Fibroblast of lung (primary cell): ENCODE results near the gene AIMP2.

ENCODE experiments used
- EZH2 ChIP-seq: IDR thresholded peaks from 2 replicates; pipeline ENCODE4 v1.5.1; 2012; ENCODE audit warnings: low read length, control low read depth, mild to moderate bottlenecking; ENCODE audit errors: missing control alignments
- TF ChIP-seq, protein P1 (sequence below), 2 donors: IDR thresholded peaks in 1 of 2; conservative IDR thresholded peaks in 1 of 2; 1 replicate in 1 of 2; 2 replicates in 1 of 2; pipeline ENCODE4 v1.5.1; 2011 to 2012; ENCODE audit warnings: low read length in 2 of 2, control low read depth in 1 of 2, inconsistent platforms in 1 of 2, low read depth in 1 of 2, mild to moderate bottlenecking in 1 of 2

DNA sequence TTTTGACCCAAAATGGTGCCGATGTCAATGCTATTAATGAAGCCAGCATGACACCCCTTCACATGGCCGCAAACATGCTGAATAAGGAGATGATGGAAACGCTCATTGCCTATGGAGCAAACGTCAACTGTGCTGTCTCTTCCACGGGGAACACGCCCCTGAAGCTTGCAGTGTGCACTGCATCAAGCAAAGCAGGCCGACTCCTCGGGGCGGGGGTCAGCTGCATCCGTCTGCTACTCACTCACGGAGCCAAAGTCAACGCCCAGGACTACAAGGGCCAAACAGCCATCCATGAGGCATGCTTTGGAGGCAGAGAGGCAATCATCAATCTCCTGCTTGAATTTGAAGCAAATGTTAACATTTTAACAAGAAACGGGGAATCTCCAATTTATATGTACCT is 26.6 kb downstream of the AIMP2 start:
- TF ChIP-seq, protein P1, sequence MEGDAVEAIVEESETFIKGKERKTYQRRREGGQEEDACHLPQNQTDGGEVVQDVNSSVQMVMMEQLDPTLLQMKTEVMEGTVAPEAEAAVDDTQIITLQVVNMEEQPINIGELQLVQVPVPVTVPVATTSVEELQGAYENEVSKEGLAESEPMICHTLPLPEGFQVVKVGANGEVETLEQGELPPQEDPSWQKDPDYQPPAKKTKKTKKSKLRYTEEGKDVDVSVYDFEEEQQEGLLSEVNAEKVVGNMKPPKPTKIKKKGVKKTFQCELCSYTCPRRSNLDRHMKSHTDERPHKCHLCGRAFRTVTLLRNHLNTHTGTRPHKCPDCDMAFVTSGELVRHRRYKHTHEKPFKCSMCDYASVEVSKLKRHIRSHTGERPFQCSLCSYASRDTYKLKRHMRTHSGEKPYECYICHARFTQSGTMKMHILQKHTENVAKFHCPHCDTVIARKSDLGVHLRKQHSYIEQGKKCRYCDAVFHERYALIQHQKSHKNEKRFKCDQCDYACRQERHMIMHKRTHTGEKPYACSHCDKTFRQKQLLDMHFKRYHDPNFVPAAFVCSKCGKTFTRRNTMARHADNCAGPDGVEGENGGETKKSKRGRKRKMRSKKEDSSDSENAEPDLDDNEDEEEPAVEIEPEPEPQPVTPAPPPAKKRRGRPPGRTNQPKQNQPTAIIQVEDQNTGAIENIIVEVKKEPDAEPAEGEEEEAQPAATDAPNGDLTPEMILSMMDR (conservative IDR thresholded peaks at IDR 0.05 in 1 of 2, IDR thresholded peaks at IDR 0.05 in 1 of 2; ENCODE audit: low read depth in 1 of 2, low read length in 2 of 2), result no peak
- TF ChIP-seq EZH2, result no peak
